CD4-positive, alpha-beta T cell treated with Interleukin-10 for 1 hour (primary cell): ENCODE data around the gene RABGGTA.

Source experiments
- DNase-seq: peaks from one replicate; pipeline ENCODE4 v3.0.0-alpha.2; 2020

Gene RABGGTA

GRCh38 chr14:24271134-24271833 is at the start of gene RABGGTA:
RABGGTA (minus strand) TSS chr14:24271597; CDS start chr14:24271115, 482 bp downstream.
- peak; percentile 96 for DNase-seq

GRCh38 chr14:24317141-24317928 is 45.9 kb upstream of the RABGGTA start:
- no peak for DNase-seq

- no peak for DNase-seq
Observed at GRCh38 chr14:24316597-24316950, 45.2 kb upstream of the RABGGTA start.

- no peak for DNase-seq
Observed at GRCh38 chr14:24315807-24316596, 44.6 kb upstream of the RABGGTA start.

- no peak for DNase-seq
Observed at GRCh38 chr14:24315243-24315806, 43.9 kb upstream of the RABGGTA start.

- DNase-seq = no peak
Observed at GRCh38 chr14:24314377-24315193, 43.2 kb upstream of the RABGGTA start.

GRCh38 chr14:24313913-24314312 is 42.5 kb upstream of the RABGGTA start:
- DNase-seq = no peak

- peak; percentile 62 for DNase-seq
Observed at GRCh38 chr14:24312736-24313507, 41.5 kb upstream of the RABGGTA start.

GRCh38 chr14:24311837-24312615 is 40.6 kb upstream of the RABGGTA start:
- peak; percentile 35 for DNase-seq

GRCh38 chr14:24310646-24311604 is 39.5 kb upstream of the RABGGTA start, which contains the start of gene LTB4R:
LTB4R (plus strand) TSS chr14:24311502; CDS start chr14:24315652, 4,150 bp downstream.
- DNase-seq = peak; percentile 79

- DNase-seq = no peak
Observed at GRCh38 chr14:24310265-24310645, 38.9 kb upstream of the RABGGTA start.

- no peak for DNase-seq
Observed at GRCh38 chr14:24309538-24310264, 38.3 kb upstream of the RABGGTA start, which contains the start of gene LTB4R2. LTB4R2 (plus strand) TSS chr14:24310140; CDS start chr14:24310665, 525 bp downstream.

- DNase-seq = no peak
Observed at GRCh38 chr14:24308342-24309124, 37.1 kb upstream of the RABGGTA start.

GRCh38 chr14:24307575-24308341 is 36.4 kb upstream of the RABGGTA start, which contains the start of gene CIDEB:
CIDEB (minus strand) TSS chr14:24307977; CDS start chr14:24307858, 119 bp downstream.
- peak; percentile 74 for DNase-seq

GRCh38 chr14:24307156-24307574 is 35.8 kb upstream of the RABGGTA start:
- no peak for DNase-seq

- no peak for DNase-seq
Observed at GRCh38 chr14:24304019-24304387, 32.6 kb upstream of the RABGGTA start.
